Stomach smooth muscle (tissue), 2 donors: ENCODE data around the gene WDR11.

Source experiments
- H3K27ac ChIP-seq: one replicate; pipeline ENCODE4 v1.7.0; 2013; ENCODE audit warnings: mild to moderate bottlenecking, low read length, inconsistent platforms
- H3K27me3 ChIP-seq, 2 donors: one replicate each; pipeline ENCODE4 v1.7.0; 2013; ENCODE audit warnings: low read length in 2 of 2; ENCODE audit not compliant: insufficient read depth in 2 of 2, control insufficient read depth in 1 of 2
- H3K36me3 ChIP-seq, 2 donors: one replicate each; pipeline ENCODE4 v1.7.0; 2013; ENCODE audit warnings: low read length in 2 of 2; ENCODE audit not compliant: control insufficient read depth in 2 of 2, insufficient read depth in 2 of 2
- H3K4me1 ChIP-seq: one replicate; pipeline ENCODE4 v1.7.0; 2013; ENCODE audit warnings: low read length; ENCODE audit not compliant: control insufficient read depth, insufficient read depth
- H3K4me3 ChIP-seq, 2 donors: one replicate each; pipeline ENCODE4 v1.7.0; 2013; ENCODE audit warnings: low read length in 2 of 2
- H3K9ac ChIP-seq, 2 donors: one replicate each; pipeline ENCODE4 v1.7.0; 2013; ENCODE audit warnings: low read length in 2 of 2, mild to moderate bottlenecking in 1 of 2
- H3K9me3 ChIP-seq, 2 donors: one replicate each; pipeline ENCODE4 v1.7.0; 2013; ENCODE audit warnings: low read length in 2 of 2; ENCODE audit not compliant: control insufficient read depth in 2 of 2
- donor health status: healthy.
- donor health status: Pancreatic carcinoma.

WDR11 gene

GRCh38 chr10:120926611-120927010 lies 75.4 kb downstream of the WDR11 start:
- Histone ChIP-seq H3K27me3 (no peaks in the 10 kb centered on the region), H3K36me3 (no peaks in the 10 kb centered on the region), H3K27ac (no peak overlapping the region), H3K9me3 (no peaks in the 10 kb centered on the region), H3K9ac (no peak overlapping the region), H3K4me3 (no peak overlapping the region), H3K4me1 (no peaks in the 10 kb centered on the region)

GRCh38 chr10:120927352-120927751 lies 76.2 kb downstream of the WDR11 start:
- Histone ChIP-seq H3K36me3 (no peaks in the 10 kb centered on the region), H3K4me1 (no peaks in the 10 kb centered on the region), H3K27me3 (no peaks in the 10 kb centered on the region), H3K27ac (no peak overlapping the region), H3K9me3 (no peaks in the 10 kb centered on the region), H3K4me3 (no peak overlapping the region), H3K9ac (no peak overlapping the region)

GRCh38 chr10:120929166-120929565 lies 78.0 kb downstream of the WDR11 start:
- H3K4me1 ChIP-seq, result no peaks in the 10 kb centered on the region
- no peak overlapping the region for H3K27ac ChIP-seq
- no peaks in the 10 kb centered on the region for H3K27me3 ChIP-seq
- H3K36me3 ChIP-seq, result no peaks in the 10 kb centered on the region
- H3K9me3 ChIP-seq, result no peaks in the 10 kb centered on the region
- H3K9ac ChIP-seq, result no peak overlapping the region
- H3K4me3 ChIP-seq, result no peak overlapping the region

GRCh38 chr10:120931423-120931822 lies 80.3 kb downstream of the WDR11 start:
- Histone ChIP-seq H3K27me3 (no peaks in the 10 kb centered on the region), H3K4me3 (no peak overlapping the region), H3K27ac (no peak overlapping the region), H3K9ac (no peak overlapping the region), H3K36me3 (no peaks in the 10 kb centered on the region), H3K9me3 (no peaks in the 10 kb centered on the region), H3K4me1 (no peaks in the 10 kb centered on the region)

- H3K9me3 ChIP-seq, result no peaks in the 10 kb centered on the region
- no peaks in the 10 kb centered on the region for H3K4me1 ChIP-seq
Observed at GRCh38 chr10:120931999-120932398, 80.8 kb downstream of the WDR11 start.

GRCh38 chr10:120938822-120939221 lies 87.7 kb downstream of the WDR11 start:
- Histone ChIP-seq H3K4me1 (no peaks in the 10 kb centered on the region), H3K9me3 (no peaks in the 10 kb centered on the region), H3K4me3 (no peak overlapping the region), H3K9ac (no peak overlapping the region), H3K27ac (no peak overlapping the region), H3K36me3 (no peaks in the 10 kb centered on the region), H3K27me3 (no peaks in the 10 kb centered on the region)

More at GRCh38 chr10:120931999-120932398, 80.8 kb downstream of the WDR11 start:
- H3K27ac ChIP-seq, result no peak overlapping the region
- no peaks in the 10 kb centered on the region for H3K27me3 ChIP-seq
- no peaks in the 10 kb centered on the region for H3K36me3 ChIP-seq
- no peak overlapping the region for H3K4me3 ChIP-seq
- no peak overlapping the region for H3K9ac ChIP-seq

GRCh38 chr10:120940299-120940900 lies 89.2 kb downstream of the WDR11 start:
- H3K9me3 ChIP-seq, result no peaks in the 10 kb centered on the region
- no peaks in the 10 kb centered on the region for H3K36me3 ChIP-seq
- H3K4me1 ChIP-seq, result no peaks in the 10 kb centered on the region
- H3K4me3 ChIP-seq, result no peak overlapping the region
- H3K27ac ChIP-seq, result no peak overlapping the region
- H3K9ac ChIP-seq, result no peak overlapping the region
- H3K27me3 ChIP-seq, result no peaks in the 10 kb centered on the region

GRCh38 chr10:120941501-120941900 lies 90.3 kb downstream of the WDR11 start:
- Histone ChIP-seq H3K9ac (no peak overlapping the region), H3K4me3 (no peak overlapping the region), H3K27me3 (no peaks in the 10 kb centered on the region), H3K4me1 (peaks cover 10% of the 10 kb centered on the region), H3K27ac (no peak overlapping the region), H3K36me3 (no peaks in the 10 kb centered on the region), H3K9me3 (no peaks in the 10 kb centered on the region)

GRCh38 chr10:120942806-120943413 lies 91.7 kb downstream of the WDR11 start:
- peaks cover 11% of the 10 kb centered on the region for H3K4me1 ChIP-seq
- no peaks in the 10 kb centered on the region for H3K9me3 ChIP-seq
- H3K4me3 ChIP-seq, result peak overlapping the region; percentile 4 to 22
- peak overlapping the region; percentile 33 to 51 for H3K9ac ChIP-seq
- H3K27me3 ChIP-seq, result no peaks in the 10 kb centered on the region
- no peaks in the 10 kb centered on the region for H3K36me3 ChIP-seq
- no peak overlapping the region for H3K27ac ChIP-seq

- Histone ChIP-seq H3K4me1 (peaks cover 11% of the 10 kb centered on the region), H3K27me3 (no peaks in the 10 kb centered on the region), H3K9ac (peak overlapping the region in 1 of 2 donors; percentile 33), H3K9me3 (no peaks in the 10 kb centered on the region), H3K36me3 (no peaks in the 10 kb centered on the region), H3K27ac (no peak overlapping the region), H3K4me3 (peak overlapping the region in 1 of 2 donors; percentile 4)
Observed at GRCh38 chr10:120943542-120943941, 92.4 kb downstream of the WDR11 start.

- Histone ChIP-seq H3K4me3 (no peak overlapping the region), H3K4me1 (peaks cover 18% of the 10 kb centered on the region), H3K9me3 (no peaks in the 10 kb centered on the region), H3K36me3 (no peaks in the 10 kb centered on the region), H3K27ac (no peak overlapping the region), H3K27me3 (peaks cover 4 to 6% of the 10 kb centered on the region in 2 donors), H3K9ac (no peak overlapping the region)
Observed at GRCh38 chr10:120944586-120945125, 93.5 kb downstream of the WDR11 start.
